Activated naive CD4-positive, alpha-beta T cell treated with Interleukin-2 at 50 U/mL for 16 hours (primary cell): ENCODE data around the gene ZNF317.
"Not testable (repeated sequence)": the region's sequence is repeated elsewhere in the genome, so short reads cannot be mapped to it uniquely, and the experiment has no call there.

Experiments
- DNase-seq: peaks from one replicate; pipeline ENCODE4 v3.0.0-alpha.2; 2020

The ZNF317 gene

GRCh38 chr19:9178901-9179300 lies 38.7 kb downstream of the ZNF317 start, which contains the start of gene OR7D2:
OR7D2 (plus strand) TSS chr19:9178979; CDS start chr19:9185782, 6,803 bp downstream.
- DNase-seq: no peak

GRCh38 chr19:9183000-9183399 lies 42.8 kb downstream of the ZNF317 start:
- no peak for DNase-seq

DNA sequence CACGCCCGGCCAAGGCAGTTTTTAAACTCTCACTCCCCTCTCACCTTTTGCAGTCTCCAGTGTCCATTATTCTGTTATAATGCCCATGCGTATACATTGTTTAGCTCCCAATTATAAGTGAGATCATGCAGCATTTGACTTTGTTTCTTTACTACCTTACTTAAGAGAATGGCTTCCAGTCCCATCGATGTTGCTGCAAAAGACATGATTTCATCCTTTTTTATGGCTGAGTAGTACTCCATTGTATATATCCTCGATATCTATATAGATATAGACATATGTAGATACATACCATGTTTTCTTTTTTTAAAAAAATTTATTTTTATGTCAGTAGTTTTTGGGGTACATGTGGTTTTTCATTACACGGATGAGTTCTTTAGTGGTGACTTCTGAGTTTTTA lies 47.0 kb downstream of the ZNF317 start:
- no peak for DNase-seq

DNA sequence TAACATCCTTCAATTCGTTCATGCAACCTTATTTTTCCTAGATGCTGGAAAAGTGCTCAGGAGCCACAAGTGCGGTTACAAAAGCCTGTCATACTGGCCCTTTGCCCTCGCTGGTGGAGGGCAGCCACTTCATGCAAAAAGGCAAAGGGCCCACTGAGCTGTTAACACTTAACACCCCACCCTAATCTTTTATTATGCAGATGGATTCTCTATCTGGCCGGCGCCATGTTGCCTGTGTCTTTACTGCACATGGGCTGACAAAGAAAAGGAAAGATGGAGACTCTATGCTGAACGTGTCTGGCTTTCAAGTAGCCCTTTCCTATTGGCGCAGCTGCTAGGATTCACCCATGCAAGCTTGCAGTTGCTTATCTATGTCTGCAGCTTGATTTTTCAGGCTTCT lies 49.3 kb downstream of the ZNF317 start:
- no peak for DNase-seq

DNA sequence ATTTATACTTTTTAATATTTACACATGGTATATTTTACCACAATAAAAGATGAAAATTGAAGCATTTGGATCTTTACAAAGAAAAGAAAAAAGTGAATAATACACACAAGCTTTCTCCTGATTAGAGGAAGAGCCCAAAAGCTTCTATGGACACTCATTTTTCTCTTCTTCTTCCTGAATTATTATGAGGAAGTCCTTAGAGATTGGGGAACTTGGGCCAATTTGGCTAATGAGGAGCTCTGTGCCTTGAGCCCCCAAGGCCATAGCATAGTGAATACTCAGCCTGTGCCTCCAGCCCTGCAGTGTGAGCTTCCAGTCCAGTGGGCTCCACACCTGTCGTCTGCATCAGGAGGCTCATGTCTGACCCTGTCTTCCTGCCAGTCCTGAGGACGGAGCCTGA lies 57.8 kb downstream of the ZNF317 start:
- DNase-seq: not testable (repeated sequence)

GRCh38 chr19:9205501-9206113 lies 65.4 kb downstream of the ZNF317 start:
- DNase-seq: peak; percentile 67
